IPS-15b (cell line): Measurements from ENCODE around the gene MCTP1.
"Not testable (repeated sequence)": the region's sequence is repeated elsewhere in the genome, so short reads cannot be mapped to it uniquely, and the experiment has no call there.

ENCODE experiments used
- H3K27me3 ChIP-seq: one replicate; pipeline ENCODE4 v1.6.1; 2013; ENCODE audit warnings: low read length; ENCODE audit not compliant: control insufficient read depth, insufficient read depth
- H3K36me3 ChIP-seq: one replicate; pipeline ENCODE4 v1.6.1; 2013; ENCODE audit warnings: low read length; ENCODE audit not compliant: control insufficient read depth, insufficient read depth
- H3K4me1 ChIP-seq: one replicate; pipeline ENCODE4 v1.6.1; 2013; ENCODE audit warnings: mild to moderate bottlenecking, low read length; ENCODE audit not compliant: control insufficient read depth, insufficient read depth
- H3K4me3 ChIP-seq: one replicate; pipeline ENCODE4 v1.5.1; 2013; ENCODE audit warnings: low read depth, low read length
- H3K9ac ChIP-seq: one replicate; pipeline ENCODE4 v1.6.1; 2013; ENCODE audit warnings: low read depth, mild to moderate bottlenecking, low read length
- H3K9me3 ChIP-seq: one replicate; pipeline ENCODE4 v1.6.1; 2013; ENCODE audit warnings: mild to moderate bottlenecking, low read length; ENCODE audit not compliant: control insufficient read depth, insufficient read depth

The MCTP1 gene

DNA sequence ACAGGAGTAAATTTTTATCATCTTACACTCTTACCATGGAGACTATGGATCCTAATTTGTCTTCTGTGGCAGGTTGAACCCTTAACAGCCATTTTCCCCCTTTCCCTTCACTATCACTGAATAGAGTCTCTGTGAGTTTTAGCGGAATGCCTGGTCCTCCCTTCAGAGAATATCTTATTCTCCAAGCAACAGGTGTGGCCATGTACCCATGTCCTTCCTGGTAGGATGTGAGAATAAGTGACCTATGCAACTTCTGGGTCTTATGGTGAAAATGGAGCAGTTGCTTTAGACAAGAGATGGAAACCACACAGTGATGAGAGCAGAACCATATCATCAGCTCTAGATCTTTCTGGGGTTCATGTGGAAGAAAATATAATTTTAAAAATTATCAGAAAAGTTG is 312.6 kb downstream of the MCTP1 start:
- H3K9ac ChIP-seq = no peak overlapping the region
- H3K4me1 ChIP-seq = peaks cover 2% of the 10 kb centered on the region
- no peaks in the 10 kb centered on the region for H3K9me3 ChIP-seq
- H3K4me3 ChIP-seq = no peak overlapping the region
- H3K36me3 ChIP-seq = no peaks in the 10 kb centered on the region
- H3K27me3 ChIP-seq = no peaks in the 10 kb centered on the region

DNA sequence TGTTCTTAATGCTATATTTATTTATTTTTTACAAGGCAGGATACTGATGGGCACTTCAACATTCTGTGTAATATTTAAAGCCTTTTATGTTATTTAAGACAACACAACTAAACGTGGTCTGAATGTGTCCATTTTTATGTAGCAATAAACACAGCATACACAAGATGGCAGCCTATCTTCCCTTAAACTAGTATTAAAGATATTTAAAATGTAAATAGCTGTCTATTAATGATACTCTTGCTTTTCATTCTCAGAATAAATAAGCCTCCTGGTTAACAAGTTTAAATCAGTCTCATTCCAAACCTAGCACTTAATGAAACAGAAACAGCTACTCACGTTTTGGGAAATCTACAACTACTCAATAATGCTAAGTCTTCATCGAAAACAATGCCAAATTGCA is 315.7 kb downstream of the MCTP1 start:
- no peaks in the 10 kb centered on the region for H3K27me3 ChIP-seq
- no peak overlapping the region for H3K4me3 ChIP-seq
- no peaks in the 10 kb centered on the region for H3K9me3 ChIP-seq
- no peaks in the 10 kb centered on the region for H3K36me3 ChIP-seq
- H3K4me1 ChIP-seq = peaks cover 2% of the 10 kb centered on the region
- H3K9ac ChIP-seq = no peak overlapping the region

DNA sequence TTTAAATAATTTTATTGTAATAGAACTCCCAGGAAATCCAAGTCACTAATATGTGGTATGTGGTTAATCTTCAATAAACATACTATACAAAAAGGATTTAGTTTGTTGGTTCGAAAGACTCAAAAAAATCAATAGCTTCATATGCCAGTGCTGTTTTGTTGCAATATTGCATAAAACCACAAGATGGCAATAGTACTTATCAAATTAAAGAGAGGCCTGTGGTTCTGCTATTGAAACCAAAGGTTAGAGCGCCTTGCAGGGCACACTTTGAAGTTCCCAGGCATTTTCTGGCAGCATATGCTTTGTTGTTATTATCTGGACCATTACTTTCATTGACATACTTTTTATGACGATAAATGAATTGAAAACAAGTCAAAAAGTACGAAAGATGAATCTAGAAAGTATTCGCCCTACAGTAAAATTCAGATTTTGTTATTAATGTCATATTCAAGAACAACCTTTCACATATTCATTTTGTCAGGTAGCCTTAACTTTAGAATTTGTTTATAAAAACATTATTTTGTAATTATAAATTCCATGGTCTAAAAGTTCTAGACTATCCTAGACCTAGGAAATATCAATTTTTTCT is 316.3 kb downstream of the MCTP1 start:
- no peaks in the 10 kb centered on the region for H3K9me3 ChIP-seq
- no peaks in the 10 kb centered on the region for H3K27me3 ChIP-seq
- H3K36me3 ChIP-seq = no peaks in the 10 kb centered on the region
- peaks cover 2% of the 10 kb centered on the region for H3K4me1 ChIP-seq
- H3K9ac ChIP-seq = no peak overlapping the region
- H3K4me3 ChIP-seq = no peak overlapping the region

DNA sequence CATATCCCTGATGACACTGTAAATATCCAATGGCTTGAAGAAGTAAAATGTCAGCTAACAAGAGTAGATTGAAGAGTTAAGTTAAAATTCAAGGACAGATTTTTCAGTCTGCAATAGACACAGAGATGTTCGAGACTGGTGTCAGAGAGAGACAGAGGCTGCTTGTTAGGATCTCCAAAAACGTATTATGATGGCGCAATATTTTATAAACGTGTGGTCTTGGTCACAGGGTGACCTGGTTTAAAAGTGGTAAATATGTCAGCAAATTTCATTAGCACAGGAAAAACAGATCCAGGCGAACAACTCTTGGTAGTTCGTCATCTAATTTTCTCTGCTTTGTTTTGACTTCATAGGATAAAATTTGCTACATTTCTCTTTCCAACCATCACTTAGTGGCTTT is 317.4 kb downstream of the MCTP1 start:
- Histone ChIP-seq H3K27me3 (no peaks in the 10 kb centered on the region), H3K4me1 (peaks cover 2% of the 10 kb centered on the region), H3K36me3 (no peaks in the 10 kb centered on the region), H3K9ac (no peak overlapping the region), H3K4me3 (no peak overlapping the region), H3K9me3 (no peaks in the 10 kb centered on the region)

DNA sequence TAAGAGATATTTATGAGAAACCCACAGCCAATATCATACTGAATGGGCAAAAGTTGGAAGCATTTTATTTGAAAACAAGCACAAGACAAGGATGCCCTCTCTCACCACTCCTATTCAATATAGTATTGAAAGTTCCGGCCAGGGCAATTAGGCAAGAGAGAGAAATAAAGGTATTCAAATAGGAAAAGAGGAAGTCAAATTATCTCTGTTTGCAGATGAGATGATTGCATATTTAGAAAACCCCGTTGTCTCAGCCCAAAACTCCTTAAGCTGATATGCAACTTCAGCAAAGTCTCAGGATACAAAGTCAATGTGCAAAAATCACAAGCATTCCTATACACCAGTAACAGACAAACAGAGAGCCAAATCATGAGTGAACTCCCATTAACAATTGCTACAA is 325.6 kb downstream of the MCTP1 start:
- not testable (repeated sequence) for H3K36me3 ChIP-seq, H3K27me3 ChIP-seq

DNA sequence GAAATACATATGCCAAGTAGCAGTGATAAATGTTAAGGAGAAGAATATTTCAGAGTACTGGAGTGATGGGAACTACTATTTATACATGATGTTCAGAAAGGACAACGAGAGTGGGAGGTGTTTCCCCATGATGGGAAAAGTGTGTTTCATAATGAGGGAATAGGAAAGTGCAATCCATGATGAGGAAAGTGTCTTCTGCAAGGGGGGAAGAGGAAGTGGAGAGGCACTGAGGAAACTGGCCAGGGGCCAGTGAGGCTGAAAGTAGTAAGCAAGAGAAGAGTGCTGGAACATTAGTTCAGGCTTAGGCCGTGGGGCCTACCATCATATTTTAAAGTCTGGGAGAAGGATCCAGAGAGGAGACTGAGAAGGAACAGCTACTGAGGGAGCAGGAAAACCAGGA is 339.2 kb downstream of the MCTP1 start:
- Histone ChIP-seq H3K9ac (no peak overlapping the region), H3K36me3 (no peaks in the 10 kb centered on the region), H3K4me3 (no peak overlapping the region), H3K27me3 (no peaks in the 10 kb centered on the region), H3K4me1 (peaks cover 5% of the 10 kb centered on the region), H3K9me3 (no peaks in the 10 kb centered on the region)

More for the DNA sequence above, 325.6 kb downstream of the MCTP1 start:
- not testable (repeated sequence) for H3K4me3 ChIP-seq, H3K9ac ChIP-seq, H3K4me1 ChIP-seq, H3K9me3 ChIP-seq

DNA sequence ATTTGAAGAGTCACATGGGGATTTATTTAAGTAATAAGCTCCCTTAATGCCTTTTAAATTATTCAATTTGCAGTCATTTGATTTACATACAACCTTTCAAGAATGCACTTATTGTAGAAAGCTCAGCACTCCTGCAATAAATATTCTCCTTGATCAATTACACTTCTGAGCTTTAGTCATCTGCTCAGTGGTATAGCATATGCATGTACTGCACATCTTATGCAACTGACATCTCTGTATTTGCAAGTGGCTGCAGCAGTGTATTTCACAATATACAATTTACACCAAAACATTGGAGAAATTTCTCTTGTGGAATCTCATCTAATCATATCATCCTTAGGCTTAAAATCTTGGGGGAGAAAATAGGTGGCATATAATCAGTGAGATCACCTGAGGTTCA is 340.7 kb downstream of the MCTP1 start:
- Histone ChIP-seq H3K4me3 (no peak overlapping the region), H3K4me1 (peaks cover 5% of the 10 kb centered on the region), H3K27me3 (no peaks in the 10 kb centered on the region), H3K9ac (no peak overlapping the region), H3K9me3 (no peaks in the 10 kb centered on the region), H3K36me3 (no peaks in the 10 kb centered on the region)

DNA sequence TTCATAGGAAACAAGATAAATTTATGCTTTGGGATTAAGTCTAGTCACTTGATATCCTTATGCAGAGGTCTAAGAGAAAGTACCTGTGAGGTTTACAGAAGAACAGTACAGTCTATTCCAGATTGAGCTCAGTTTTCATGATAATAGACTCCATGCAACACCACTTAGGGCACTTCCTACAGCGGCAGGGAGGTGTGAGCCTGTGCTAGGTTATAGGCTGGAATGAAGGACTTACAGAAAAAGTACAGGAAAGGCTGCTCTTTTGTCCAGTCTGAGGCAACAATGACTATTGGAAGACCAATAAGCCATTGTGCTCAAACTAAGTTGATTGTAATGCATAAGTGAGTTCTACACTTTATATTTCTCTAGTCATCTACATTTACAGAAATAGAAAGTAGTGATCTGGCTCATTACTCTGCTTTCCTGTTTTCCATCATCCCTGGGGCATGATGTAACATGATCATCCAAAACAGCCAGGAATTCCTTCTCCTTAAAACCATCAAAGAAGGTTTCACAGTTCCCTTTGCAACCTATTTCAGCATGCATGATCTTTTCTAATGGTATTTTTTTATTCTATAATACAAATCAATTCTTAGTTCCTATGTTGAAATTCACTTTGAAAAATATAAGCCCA is 343.7 kb downstream of the MCTP1 start:
- Histone ChIP-seq H3K4me3 (no peak overlapping the region), H3K9me3 (no peaks in the 10 kb centered on the region), H3K4me1 (peaks cover 5% of the 10 kb centered on the region), H3K9ac (no peak overlapping the region), H3K36me3 (no peaks in the 10 kb centered on the region), H3K27me3 (no peaks in the 10 kb centered on the region)

DNA sequence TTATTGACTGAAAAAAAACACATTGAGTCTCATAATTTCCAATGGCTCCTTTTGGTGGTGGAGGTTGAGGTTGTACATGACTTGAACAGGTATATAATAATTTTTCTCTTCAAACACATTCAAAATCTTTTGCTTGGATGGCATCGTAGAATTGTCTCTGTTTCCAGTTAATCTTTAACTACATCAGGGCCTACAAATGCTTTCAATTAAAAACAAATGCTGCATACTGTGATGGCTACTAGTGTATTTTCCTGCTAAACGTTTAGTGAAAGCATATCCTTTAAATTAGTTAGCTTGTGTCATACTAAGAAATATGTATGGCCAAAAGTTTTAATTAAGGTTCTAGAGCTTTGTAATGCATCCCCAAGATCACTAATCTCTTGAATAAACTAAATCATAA is 352.6 kb downstream of the MCTP1 start:
- Histone ChIP-seq H3K9me3 (no peaks in the 10 kb centered on the region), H3K9ac (no peak overlapping the region), H3K27me3 (no peaks in the 10 kb centered on the region), H3K4me3 (no peak overlapping the region), H3K36me3 (no peaks in the 10 kb centered on the region), H3K4me1 (no peaks in the 10 kb centered on the region)

DNA sequence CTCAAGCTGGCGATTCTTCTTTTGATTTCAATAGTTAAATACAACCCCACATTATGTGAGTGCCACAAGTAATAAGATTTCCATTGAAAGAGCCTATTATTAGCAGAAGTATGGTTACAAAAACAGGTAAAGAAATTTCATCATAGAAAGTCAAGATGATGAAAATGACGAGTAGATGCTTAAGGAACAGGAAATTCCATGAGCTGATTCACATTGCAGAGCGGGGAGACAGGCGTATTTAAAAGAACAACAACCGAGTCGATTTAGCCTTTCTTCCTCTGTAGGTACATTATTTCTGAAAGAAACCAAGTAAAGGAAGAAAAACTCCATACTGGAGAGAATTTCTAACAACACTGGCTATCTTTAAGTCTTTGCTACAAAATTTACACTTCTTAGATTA is 356.0 kb downstream of the MCTP1 start:
- no peaks in the 10 kb centered on the region for H3K36me3 ChIP-seq
- H3K4me1 ChIP-seq = no peaks in the 10 kb centered on the region
- H3K9ac ChIP-seq = no peak overlapping the region
- no peaks in the 10 kb centered on the region for H3K27me3 ChIP-seq
- no peaks in the 10 kb centered on the region for H3K9me3 ChIP-seq
- no peak overlapping the region for H3K4me3 ChIP-seq

DNA sequence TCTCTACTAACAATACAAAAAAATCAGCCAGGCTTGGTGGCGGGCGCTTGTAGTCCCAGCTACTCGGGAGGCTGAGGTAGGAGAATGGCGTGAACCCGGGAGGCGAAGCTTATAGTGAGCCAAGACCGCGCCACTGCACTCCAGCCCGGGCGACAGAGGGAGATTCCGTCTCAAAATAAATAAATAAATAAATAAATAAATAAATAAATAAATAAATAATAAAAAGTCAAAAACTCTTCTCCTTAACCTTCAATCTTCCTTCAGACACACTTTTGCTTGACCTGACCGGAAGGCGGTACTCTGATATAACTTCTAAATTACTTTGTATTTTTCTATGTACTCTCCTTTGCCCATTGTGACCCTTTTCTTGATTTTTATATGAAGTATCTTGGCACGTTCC is 364.3 kb downstream of the MCTP1 start:
- no peak overlapping the region for H3K9ac ChIP-seq
- H3K9me3 ChIP-seq = no peaks in the 10 kb centered on the region
- no peaks in the 10 kb centered on the region for H3K4me1 ChIP-seq
- no peak overlapping the region for H3K4me3 ChIP-seq
- H3K36me3 ChIP-seq = no peaks in the 10 kb centered on the region
- no peaks in the 10 kb centered on the region for H3K27me3 ChIP-seq

DNA sequence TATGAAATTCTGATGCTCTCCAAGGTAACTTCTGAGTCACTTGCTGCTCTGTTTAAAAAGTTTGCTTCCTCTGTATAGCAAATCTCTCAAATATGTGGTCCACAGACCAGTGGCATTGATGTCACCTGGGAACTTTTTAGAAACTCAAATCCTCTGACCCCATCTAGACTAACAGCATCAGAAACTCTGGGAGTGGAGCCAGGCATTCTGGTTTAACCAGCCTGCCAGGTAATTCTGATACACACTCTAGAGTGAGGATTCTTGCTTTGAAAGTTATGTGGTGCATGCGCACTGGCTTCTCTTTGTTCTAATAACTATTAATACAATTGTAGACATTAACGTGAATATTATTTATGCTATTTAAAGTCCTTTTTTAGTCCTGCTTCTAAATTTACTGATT is 368.3 kb downstream of the MCTP1 start:
- no peaks in the 10 kb centered on the region for H3K36me3 ChIP-seq
- H3K9me3 ChIP-seq = no peaks in the 10 kb centered on the region
- no peak overlapping the region for H3K9ac ChIP-seq
- H3K4me3 ChIP-seq = no peak overlapping the region
- no peaks in the 10 kb centered on the region for H3K4me1 ChIP-seq
- no peaks in the 10 kb centered on the region for H3K27me3 ChIP-seq
